SU-DHL-6 (cell line): Measurements from ENCODE around the gene GALNT14.

ENCODE experiments used
- H2AFZ ChIP-seq: fragments of 200-600 bp; sonication (generic); 2 replicates; pipeline ENCODE4 v1.6.1; 2014; ENCODE audit warnings: low read depth, mild to moderate bottlenecking, moderate library complexity, mixed read lengths, antibody characterized with exemption, low read length; ENCODE audit not compliant: severe bottlenecking
- H3F3A ChIP-seq: fragments of 200-600 bp; shearing (Covaris generic); 2 replicates; pipeline ENCODE4 v1.6.0; 2016; ENCODE audit warnings: antibody characterized with exemption, mild to moderate bottlenecking; ENCODE audit not compliant: insufficient read depth
- H3K27ac ChIP-seq: fragments of 200-600 bp; sonication (generic); 2 replicates; pipeline ENCODE4 v1.5.1; 2016; ENCODE audit warnings: low read depth, mild to moderate bottlenecking, low read length, moderate library complexity, mixed read lengths
- H3K27me3 ChIP-seq: fragments of 200-600 bp; sonication (generic), shearing (Covaris generic); 2 replicates; pipeline ENCODE4 v1.6.0; 2014; ENCODE audit warnings: mild to moderate bottlenecking, low read length
- H3K36me3 ChIP-seq: fragments of 200-600 bp; sonication (generic); 2 replicates; pipeline ENCODE4 v1.6.1; 2014; ENCODE audit warnings: mild to moderate bottlenecking, low read length, mixed read lengths
- H3K4me2 ChIP-seq: fragments of 300-600, 200-600 bp; shearing (Covaris generic), sonication (generic); 2 replicates; pipeline ENCODE4 v1.6.0; 2014; ENCODE audit warnings: low read length, low read depth, mild to moderate bottlenecking; ENCODE audit not compliant: poor library complexity, severe bottlenecking
- H3K4me3 ChIP-seq: fragments of 200-600 bp; sonication (generic); 2 replicates; pipeline ENCODE4 v1.5.1; 2014; ENCODE audit warnings: antibody characterized with exemption, low read length, mild to moderate bottlenecking, mixed read lengths; ENCODE audit not compliant: insufficient read depth, poor library complexity, severe bottlenecking
- H3K79me2 ChIP-seq: fragments of 200-600 bp; sonication (generic); 2 replicates; pipeline ENCODE4 v1.6.1; 2014; ENCODE audit warnings: mild to moderate bottlenecking, low read length, moderate library complexity; ENCODE audit not compliant: insufficient read depth
- H3K9ac ChIP-seq: fragments of 200-600 bp; sonication (generic); 2 replicates; pipeline ENCODE4 v1.7.0; 2014; ENCODE audit warnings: mild to moderate bottlenecking, low read length
- H3K9me2 ChIP-seq: fragments of 200-600 bp; sonication (generic); replicated peaks from 2 replicates; pipeline ENCODE4 v1.6.1; 2014; ENCODE audit warnings: low read length; ENCODE audit not compliant: insufficient read depth
- H3K9me3 ChIP-seq: fragments of 200-600 bp; sonication (generic); 2 replicates; pipeline ENCODE4 v1.6.1; 2014; ENCODE audit warnings: low read length, mixed read lengths; ENCODE audit not compliant: insufficient read depth
- H4K20me1 ChIP-seq: fragments of 200-600 bp; sonication (generic); 2 replicates; pipeline ENCODE4 v1.6.1; 2014; ENCODE audit warnings: low read depth, mild to moderate bottlenecking, antibody characterized with exemption, low read length, moderate library complexity, mixed read lengths
- EZH2phosphoT487 ChIP-seq: fragments of 200-600 bp; sonication (generic), shearing (Covaris generic); conservative IDR thresholded peaks from 2 replicates; pipeline ENCODE4 v1.6.1; 2018; ENCODE audit warnings: mild to moderate bottlenecking, antibody characterized with exemption, low read length, moderate library complexity, mixed read lengths
- TF ChIP-seq, protein P1 (sequence below): fragments of 200-600 bp; sonication (generic); IDR thresholded peaks from one replicate; pipeline ENCODE4 v1.5.1; 2017; ENCODE audit warnings: antibody characterized with exemption, mild to moderate bottlenecking, low read length, moderate library complexity; ENCODE audit not compliant: insufficient read depth, poor library complexity, severe bottlenecking

Gene GALNT14

DNA sequence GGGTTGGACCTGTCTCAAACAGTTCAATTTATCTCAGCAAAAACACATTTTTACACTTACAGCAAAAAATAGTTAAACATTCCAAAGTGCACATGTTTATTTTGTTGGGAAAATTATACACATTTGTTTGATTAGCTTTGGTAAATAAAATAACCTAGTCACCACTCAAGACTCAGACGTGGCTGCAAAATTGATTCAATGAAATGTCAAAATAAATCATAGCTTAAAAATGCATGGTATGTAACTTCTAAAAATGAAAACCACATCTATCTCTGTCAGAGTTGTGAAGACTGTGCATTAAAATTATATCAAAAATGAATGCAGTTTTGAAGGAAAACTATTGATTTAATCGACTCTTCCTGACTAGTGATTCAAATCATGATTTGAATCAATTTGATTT, 56.7 kb downstream of the GALNT14 start:
- Histone ChIP-seq H3K36me3 (no peaks in the 10 kb centered on the region), H2AFZ (no peak overlapping the region), H3K27me3 (no peaks in the 10 kb centered on the region), H3K27ac (no peak overlapping the region), H3F3A (no peaks in the 10 kb centered on the region), H3K9ac (no peak overlapping the region), H3K4me3 (no peak overlapping the region), H3K9me2 (no peaks in the 10 kb centered on the region), H4K20me1 (no peaks in the 10 kb centered on the region), H3K4me2 (no peak overlapping the region), H3K9me3 (no peaks in the 10 kb centered on the region), H3K79me2 (no peaks in the 10 kb centered on the region)
- TF ChIP-seq, protein P1, sequence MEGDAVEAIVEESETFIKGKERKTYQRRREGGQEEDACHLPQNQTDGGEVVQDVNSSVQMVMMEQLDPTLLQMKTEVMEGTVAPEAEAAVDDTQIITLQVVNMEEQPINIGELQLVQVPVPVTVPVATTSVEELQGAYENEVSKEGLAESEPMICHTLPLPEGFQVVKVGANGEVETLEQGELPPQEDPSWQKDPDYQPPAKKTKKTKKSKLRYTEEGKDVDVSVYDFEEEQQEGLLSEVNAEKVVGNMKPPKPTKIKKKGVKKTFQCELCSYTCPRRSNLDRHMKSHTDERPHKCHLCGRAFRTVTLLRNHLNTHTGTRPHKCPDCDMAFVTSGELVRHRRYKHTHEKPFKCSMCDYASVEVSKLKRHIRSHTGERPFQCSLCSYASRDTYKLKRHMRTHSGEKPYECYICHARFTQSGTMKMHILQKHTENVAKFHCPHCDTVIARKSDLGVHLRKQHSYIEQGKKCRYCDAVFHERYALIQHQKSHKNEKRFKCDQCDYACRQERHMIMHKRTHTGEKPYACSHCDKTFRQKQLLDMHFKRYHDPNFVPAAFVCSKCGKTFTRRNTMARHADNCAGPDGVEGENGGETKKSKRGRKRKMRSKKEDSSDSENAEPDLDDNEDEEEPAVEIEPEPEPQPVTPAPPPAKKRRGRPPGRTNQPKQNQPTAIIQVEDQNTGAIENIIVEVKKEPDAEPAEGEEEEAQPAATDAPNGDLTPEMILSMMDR: no peak
- no peak for TF ChIP-seq EZH2phosphoT487

DNA sequence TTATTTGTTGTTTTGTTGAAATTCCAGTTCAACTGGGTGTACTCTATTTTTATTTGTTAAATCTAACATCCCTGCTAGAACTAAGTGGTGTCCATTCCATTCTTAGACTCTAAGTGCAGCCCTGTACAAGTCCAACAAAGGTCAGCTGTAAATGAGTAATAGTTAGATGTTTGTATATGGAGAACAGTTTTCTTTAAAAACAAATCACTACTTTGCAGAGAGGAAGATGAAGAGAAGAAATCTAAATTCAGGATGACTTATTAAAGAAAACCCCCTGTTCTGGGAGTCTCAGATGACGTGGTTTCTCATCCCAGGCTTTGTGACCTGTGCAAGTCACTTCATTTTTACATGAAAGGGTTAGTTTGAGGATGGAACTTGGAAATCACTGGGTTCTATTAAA, 57.9 kb downstream of the GALNT14 start:
- H3K9ac ChIP-seq: no peak overlapping the region
- TF ChIP-seq, protein P1: no peak
- TF ChIP-seq EZH2phosphoT487: no peak
- H3F3A ChIP-seq: no peaks in the 10 kb centered on the region
- H2AFZ ChIP-seq: no peak overlapping the region
- H3K27me3 ChIP-seq: no peaks in the 10 kb centered on the region
- H3K9me2 ChIP-seq: 0 out of 2 replicates have a peak, but pooled peaks cover 3% of the 10 kb centered on the region
- H3K27ac ChIP-seq: no peak overlapping the region
- H3K4me3 ChIP-seq: no peak overlapping the region
- H3K79me2 ChIP-seq: no peaks in the 10 kb centered on the region
- H3K36me3 ChIP-seq: no peaks in the 10 kb centered on the region
- H3K9me3 ChIP-seq: no peaks in the 10 kb centered on the region
- H4K20me1 ChIP-seq: no peaks in the 10 kb centered on the region
- no peak overlapping the region for H3K4me2 ChIP-seq

DNA sequence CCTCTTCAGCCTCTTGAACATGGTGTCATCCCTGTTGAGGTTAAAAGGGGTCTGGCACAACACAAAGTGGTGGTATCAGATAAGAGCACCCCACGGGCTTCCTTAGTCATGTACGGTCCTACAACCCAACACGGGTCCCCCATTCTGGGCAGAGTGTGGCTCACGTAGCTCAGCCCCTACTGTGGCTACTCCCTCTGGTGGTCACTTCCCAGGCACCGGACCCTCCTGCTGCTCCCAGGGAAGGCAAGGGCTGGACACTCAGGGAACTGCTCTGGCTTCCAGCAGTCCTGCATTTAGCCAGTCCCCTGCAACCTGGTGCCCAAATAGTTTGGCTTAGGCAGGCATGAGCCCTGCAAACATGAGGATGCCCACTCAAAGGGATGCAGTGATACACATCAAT, 58.6 kb downstream of the GALNT14 start:
- TF ChIP-seq, protein P1: no peak
- TF ChIP-seq EZH2phosphoT487: no peak
- H3K27me3 ChIP-seq: no peaks in the 10 kb centered on the region
- H3K27ac ChIP-seq: no peak overlapping the region
- no peak overlapping the region for H2AFZ ChIP-seq
- H3K4me3 ChIP-seq: no peak overlapping the region
- no peaks in the 10 kb centered on the region for H3F3A ChIP-seq
- H3K36me3 ChIP-seq: no peaks in the 10 kb centered on the region
- no peak overlapping the region for H3K4me2 ChIP-seq
- no peaks in the 10 kb centered on the region for H3K9me3 ChIP-seq
- no peaks in the 10 kb centered on the region for H4K20me1 ChIP-seq
- H3K79me2 ChIP-seq: no peaks in the 10 kb centered on the region
- no peak overlapping the region for H3K9ac ChIP-seq
- H3K9me2 ChIP-seq: 0 out of 2 replicates have a peak, but pooled peaks cover 3% of the 10 kb centered on the region
